Subcutaneous abdominal adipose tissue (tissue), 5 donors: ENCODE results near the gene LPAR1.

Experiments
- H3K27ac ChIP-seq: one replicate; pipeline ENCODE4 v1.7.0; 2013; ENCODE audit warnings: low read depth, mild to moderate bottlenecking, inconsistent platforms, low read length, moderate library complexity
- H3K27me3 ChIP-seq, 5 donors: one replicate each; pipeline ENCODE4 v1.7.0; 2013; ENCODE audit warnings: low read length in 5 of 5, inconsistent platforms in 1 of 5; ENCODE audit not compliant: control insufficient read depth in 5 of 5, insufficient read depth in 4 of 5
- H3K36me3 ChIP-seq, 5 donors: one replicate each; pipeline ENCODE4 v1.7.0; 2013; ENCODE audit warnings: low read length in 5 of 5; ENCODE audit not compliant: control insufficient read depth in 5 of 5, insufficient read depth in 5 of 5
- H3K4me1 ChIP-seq, 5 donors: one replicate each; pipeline ENCODE4 v1.7.0; 2013; ENCODE audit warnings: low read length in 5 of 5, mild to moderate bottlenecking in 3 of 5, moderate library complexity in 1 of 5; ENCODE audit not compliant: control insufficient read depth in 5 of 5, insufficient read depth in 5 of 5
- H3K4me3 ChIP-seq, 5 donors: one replicate each; pipeline ENCODE4 v1.7.0; 2013; ENCODE audit warnings: low read length in 5 of 5, low read depth in 1 of 5
- H3K9ac ChIP-seq, 5 donors: one replicate each; pipeline ENCODE4 v1.7.0; 2013; ENCODE audit warnings: low read length in 5 of 5, mild to moderate bottlenecking in 4 of 5, moderate library complexity in 3 of 5
- H3K9me3 ChIP-seq, 5 donors: one replicate each; pipeline ENCODE4 v1.7.0; 2013; ENCODE audit warnings: low read length in 5 of 5; ENCODE audit not compliant: control insufficient read depth in 5 of 5
- donor health status: healthy.
- donor health status: healthy.
- donor health status: healthy.
- donor health status: healthy.
- donor health status: healthy.

The LPAR1 gene

DNA sequence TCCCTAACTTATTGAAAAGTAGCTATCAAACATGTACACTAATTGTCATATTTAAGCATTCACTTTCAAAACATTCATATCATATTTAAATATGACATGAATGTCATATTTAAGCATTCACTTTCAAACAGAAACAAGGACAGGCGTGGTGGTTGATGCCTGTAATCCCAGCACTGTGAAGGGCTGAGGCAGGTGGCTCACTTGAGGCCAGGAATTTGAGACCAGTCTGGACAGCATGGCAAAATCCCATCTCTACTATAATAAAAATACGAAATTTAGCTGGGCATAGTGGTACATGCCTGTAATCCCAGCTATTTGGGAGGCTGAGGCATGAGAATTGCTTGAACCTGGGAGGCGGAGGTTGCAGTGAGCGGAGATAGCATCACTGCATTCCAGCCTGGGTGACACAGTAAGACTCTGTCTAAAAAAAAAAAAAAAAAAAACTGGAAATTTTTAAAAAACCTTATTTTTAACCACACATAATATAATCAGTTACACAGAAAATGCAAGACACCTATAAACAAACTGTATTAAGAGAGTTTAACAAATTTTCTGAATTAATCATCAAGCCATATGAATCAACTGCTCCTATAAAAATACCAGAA is 88.1 kb downstream of the LPAR1 start:
- peaks cover 0 to 6% (median 0%) of the 10 kb centered on the region in 5 donors for H3K27me3 ChIP-seq

GRCh38 chr9:110949081-110949480 is 89.2 kb downstream of the LPAR1 start:
- Histone ChIP-seq H3K36me3 (no peaks in the 10 kb centered on the region), H3K9ac (no peak overlapping the region), H3K4me1 (peaks cover 0 to 5% (median 0%) of the 10 kb centered on the region in 5 donors), H3K4me3 (no peak overlapping the region), H3K9me3 (peaks cover 0 to 7% (median 4%) of the 10 kb centered on the region in 5 donors), H3K27me3 (peaks cover 0 to 6% (median 0%) of the 10 kb centered on the region in 5 donors), H3K27ac (no peak overlapping the region)

More for the DNA sequence above, 88.1 kb downstream of the LPAR1 start:
- Histone ChIP-seq H3K9ac (no peak overlapping the region), H3K4me3 (no peak overlapping the region), H3K4me1 (peaks cover 0 to 5% (median 0%) of the 10 kb centered on the region in 5 donors), H3K36me3 (no peaks in the 10 kb centered on the region), H3K27ac (no peak overlapping the region), H3K9me3 (peaks cover 0 to 11% (median 7%) of the 10 kb centered on the region in 5 donors)

- H3K36me3 ChIP-seq: no peaks in the 10 kb centered on the region
- peaks cover 0 to 2% (median 0%) of the 10 kb centered on the region in 5 donors for H3K9me3 ChIP-seq
- peaks cover 0 to 5% (median 0%) of the 10 kb centered on the region in 5 donors for H3K4me1 ChIP-seq
- peaks cover 0 to 2% (median 0%) of the 10 kb centered on the region in 5 donors for H3K27me3 ChIP-seq
- no peak overlapping the region for H3K9ac ChIP-seq
- no peak overlapping the region for H3K27ac ChIP-seq
- H3K4me3 ChIP-seq: no peak overlapping the region
Measured at GRCh38 chr9:110947491-110948044, 90.7 kb downstream of the LPAR1 start.

DNA sequence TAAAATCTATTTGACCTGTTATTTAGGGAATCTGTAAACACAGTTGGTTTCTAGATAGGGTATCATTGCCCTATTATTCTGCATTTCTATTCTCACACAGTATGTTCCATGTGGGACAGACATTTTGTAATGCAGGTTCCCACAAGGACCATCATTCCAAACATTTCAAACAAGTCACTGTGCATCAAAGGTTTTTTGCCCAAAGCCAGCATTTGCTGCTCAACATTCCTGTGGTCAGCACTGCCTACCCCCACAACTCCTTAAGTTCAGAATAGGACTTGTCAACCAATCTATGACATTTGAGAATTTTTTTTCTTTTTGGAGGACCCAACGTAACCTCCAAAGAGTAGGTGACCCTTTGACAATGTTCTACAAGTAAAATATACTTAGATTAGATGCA is 95.7 kb downstream of the LPAR1 start:
- Histone ChIP-seq H3K4me3 (no peak overlapping the region), H3K36me3 (peaks cover 0 to 10% (median 5%) of the 10 kb centered on the region in 5 donors), H3K9ac (no peak overlapping the region), H3K27ac (no peak overlapping the region), H3K27me3 (no peaks in the 10 kb centered on the region), H3K9me3 (no peaks in the 10 kb centered on the region), H3K4me1 (peaks cover 0 to 4% (median 0%) of the 10 kb centered on the region in 5 donors)

GRCh38 chr9:110940951-110941557 is 97.2 kb downstream of the LPAR1 start:
- Histone ChIP-seq H3K36me3 (peaks cover 0 to 10% (median 5%) of the 10 kb centered on the region in 5 donors), H3K4me1 (peaks cover 0 to 9% (median 3%) of the 10 kb centered on the region in 5 donors), H3K4me3 (no peak overlapping the region), H3K27ac (no peak overlapping the region), H3K9ac (no peak overlapping the region), H3K27me3 (no peaks in the 10 kb centered on the region), H3K9me3 (no peaks in the 10 kb centered on the region)

- no peak overlapping the region for H3K9ac ChIP-seq
- H3K4me1 ChIP-seq: peaks cover 0 to 9% (median 3%) of the 10 kb centered on the region in 5 donors
- no peak overlapping the region for H3K27ac ChIP-seq
- peaks cover 0 to 10% (median 5%) of the 10 kb centered on the region in 5 donors for H3K36me3 ChIP-seq
- H3K4me3 ChIP-seq: no peak overlapping the region
- H3K9me3 ChIP-seq: no peaks in the 10 kb centered on the region
- peaks cover 0 to 3% (median 0%) of the 10 kb centered on the region in 5 donors for H3K27me3 ChIP-seq
Measured at GRCh38 chr9:110939573-110939972, 98.7 kb downstream of the LPAR1 start.

DNA sequence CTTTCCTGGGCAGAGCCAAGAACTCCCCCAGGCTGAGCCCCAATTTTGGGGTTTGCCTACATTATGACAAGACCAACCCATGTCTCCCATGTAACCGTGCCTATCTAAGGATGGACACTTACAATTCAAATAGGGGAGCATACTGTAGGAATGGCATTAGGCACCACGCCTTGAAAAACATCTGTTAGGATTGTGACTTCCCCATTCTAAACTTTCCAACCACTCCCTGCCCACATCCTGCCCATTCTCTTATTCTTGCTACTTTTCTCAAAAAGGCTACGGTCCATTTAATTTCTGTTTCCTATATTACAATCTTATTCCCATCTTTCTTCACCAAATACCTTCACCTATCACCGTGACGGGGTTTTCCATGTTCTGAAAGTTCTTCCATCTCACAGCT is 99.2 kb downstream of the LPAR1 start:
- H3K4me3 ChIP-seq: no peak overlapping the region
- no peaks in the 10 kb centered on the region for H3K9me3 ChIP-seq
- no peak overlapping the region for H3K9ac ChIP-seq
- peaks cover 0 to 9% (median 3%) of the 10 kb centered on the region in 5 donors for H3K4me1 ChIP-seq
- H3K27me3 ChIP-seq: peaks cover 0 to 3% (median 0%) of the 10 kb centered on the region in 5 donors
- no peak overlapping the region for H3K27ac ChIP-seq
- peaks cover 0 to 10% (median 5%) of the 10 kb centered on the region in 5 donors for H3K36me3 ChIP-seq

- no peak overlapping the region for H3K27ac ChIP-seq
- H3K27me3 ChIP-seq: peaks cover 0 to 3% (median 0%) of the 10 kb centered on the region in 5 donors
- H3K4me1 ChIP-seq: peaks cover 0 to 9% (median 3%) of the 10 kb centered on the region in 5 donors
- H3K9me3 ChIP-seq: no peaks in the 10 kb centered on the region
- H3K4me3 ChIP-seq: no peak overlapping the region
- H3K36me3 ChIP-seq: peaks cover 0 to 10% (median 5%) of the 10 kb centered on the region in 5 donors
- no peak overlapping the region for H3K9ac ChIP-seq
Measured at GRCh38 chr9:110938242-110938641, 100.0 kb downstream of the LPAR1 start.

GRCh38 chr9:110936719-110937452 is 101.4 kb downstream of the LPAR1 start:
- peaks cover 0 to 3% (median 0%) of the 10 kb centered on the region in 5 donors for H3K27me3 ChIP-seq
- H3K4me1 ChIP-seq: peaks cover 0 to 9% (median 3%) of the 10 kb centered on the region in 5 donors
- H3K9ac ChIP-seq: no peak overlapping the region
- peaks cover 0 to 9% (median 5%) of the 10 kb centered on the region in 5 donors for H3K36me3 ChIP-seq
- no peak overlapping the region for H3K27ac ChIP-seq
- no peaks in the 10 kb centered on the region for H3K9me3 ChIP-seq
- H3K4me3 ChIP-seq: no peak overlapping the region
